Measurements from ENCODE around the gene FGF2.

DNA sequence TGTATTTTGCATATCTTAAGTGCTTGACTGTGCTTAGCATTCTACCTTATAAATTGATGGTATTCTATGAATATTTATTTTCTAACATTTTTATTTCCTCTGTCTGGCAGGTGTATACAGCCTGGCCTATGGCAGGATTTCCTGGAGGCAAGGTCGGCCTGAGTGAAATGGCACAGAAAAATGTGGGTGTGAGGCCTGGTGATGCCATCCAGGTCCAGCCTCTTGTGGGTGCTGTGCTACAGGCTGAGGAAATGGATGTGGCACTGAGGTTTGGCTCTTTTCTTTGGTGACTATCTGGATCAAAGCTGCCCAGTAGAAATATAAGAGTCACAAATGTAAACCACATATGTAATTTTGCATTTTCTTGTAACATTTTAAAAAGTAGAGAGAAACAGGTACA is 102.3 kb downstream of the FGF2 start:
- TF ChIP-seq, protein P1, sequence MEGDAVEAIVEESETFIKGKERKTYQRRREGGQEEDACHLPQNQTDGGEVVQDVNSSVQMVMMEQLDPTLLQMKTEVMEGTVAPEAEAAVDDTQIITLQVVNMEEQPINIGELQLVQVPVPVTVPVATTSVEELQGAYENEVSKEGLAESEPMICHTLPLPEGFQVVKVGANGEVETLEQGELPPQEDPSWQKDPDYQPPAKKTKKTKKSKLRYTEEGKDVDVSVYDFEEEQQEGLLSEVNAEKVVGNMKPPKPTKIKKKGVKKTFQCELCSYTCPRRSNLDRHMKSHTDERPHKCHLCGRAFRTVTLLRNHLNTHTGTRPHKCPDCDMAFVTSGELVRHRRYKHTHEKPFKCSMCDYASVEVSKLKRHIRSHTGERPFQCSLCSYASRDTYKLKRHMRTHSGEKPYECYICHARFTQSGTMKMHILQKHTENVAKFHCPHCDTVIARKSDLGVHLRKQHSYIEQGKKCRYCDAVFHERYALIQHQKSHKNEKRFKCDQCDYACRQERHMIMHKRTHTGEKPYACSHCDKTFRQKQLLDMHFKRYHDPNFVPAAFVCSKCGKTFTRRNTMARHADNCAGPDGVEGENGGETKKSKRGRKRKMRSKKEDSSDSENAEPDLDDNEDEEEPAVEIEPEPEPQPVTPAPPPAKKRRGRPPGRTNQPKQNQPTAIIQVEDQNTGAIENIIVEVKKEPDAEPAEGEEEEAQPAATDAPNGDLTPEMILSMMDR (IDR thresholded peaks at IDR 0.05; ENCODE audit: low read depth, low read length, poor library complexity, severe bottlenecking), result no peak
- TF ChIP-seq EZH2phosphoT487 (IDR thresholded peaks at IDR 0.05; ENCODE audit: borderline replicate concordance, low read length), result no peak

Measured in DOHH2 (cell line).